DND-41 (cell line): Measurements from ENCODE around the gene PROSER3.

Experiments
- ATAC-seq: fragments of 200-7000 bp; cut with Tn5 transposase; 3 replicates; pipeline ENCODE4 v1.9.1; 2021; ENCODE audit warnings: low read depth; ENCODE audit not compliant: insufficient read depth
- DNase-seq: peaks from one replicate; pipeline ENCODE4 v3.0.0-alpha.2; 2020
- H2AFZ ChIP-seq: 2 replicates; pipeline ENCODE4 v1.6.0; 2012; ENCODE audit warnings: low read depth, low read length
- H3K27ac ChIP-seq: 2 replicates; pipeline ENCODE4 v1.5.1; 2012; ENCODE audit warnings: low read length, inconsistent platforms
- H3K27me3 ChIP-seq: fragments of 200-600 bp; sonication (generic); 2 replicates; pipeline ENCODE4 v1.6.0; 2012; ENCODE audit warnings: low read length, mild to moderate bottlenecking, inconsistent platforms; ENCODE audit not compliant: insufficient read depth, poor library complexity
- H3K36me3 ChIP-seq: 2 replicates; pipeline ENCODE4 v1.5.1; 2012; ENCODE audit warnings: low read length, inconsistent platforms; ENCODE audit not compliant: insufficient read depth
- H3K4me1 ChIP-seq: 2 replicates; pipeline ENCODE4 v1.5.1; 2012; ENCODE audit warnings: mild to moderate bottlenecking, low read length; ENCODE audit not compliant: insufficient read depth
- H3K4me2 ChIP-seq: 2 replicates; pipeline ENCODE4 v1.6.0; 2012; ENCODE audit warnings: mild to moderate bottlenecking, moderate library complexity, low read length, inconsistent platforms; ENCODE audit not compliant: insufficient read depth
- H3K4me3 ChIP-seq, 2 experiments: fragments of 200-600 bp in 1 of 2; shearing (Covaris generic) in 1 of 2; 2 replicates each; pipeline ENCODE4 v1.5.1; 2012 to 2016; ENCODE audit warnings: inconsistent platforms in 2 of 2, low read length in 2 of 2, mild to moderate bottlenecking in 2 of 2, low read depth in 1 of 2, moderate library complexity in 1 of 2
- H3K79me2 ChIP-seq: 2 replicates; pipeline ENCODE4 v1.6.0; 2012; ENCODE audit warnings: low read length, inconsistent platforms; ENCODE audit not compliant: insufficient read depth
- H3K9ac ChIP-seq: 2 replicates; pipeline ENCODE4 v1.6.0; 2012; ENCODE audit warnings: low read depth, mild to moderate bottlenecking, inconsistent platforms, low read length, moderate library complexity
- H3K9me3 ChIP-seq: 2 replicates; pipeline ENCODE4 v1.5.1; 2012; ENCODE audit warnings: low read length, moderate library complexity, mild to moderate bottlenecking, inconsistent platforms; ENCODE audit not compliant: insufficient read depth, severe bottlenecking
- H4K20me1 ChIP-seq: 2 replicates; pipeline ENCODE4 v1.6.0; 2012; ENCODE audit warnings: low read length; ENCODE audit not compliant: insufficient read depth
- CTCF ChIP-seq: IDR thresholded peaks from 2 replicates; pipeline ENCODE4 v1.5.1; 2012; ENCODE audit warnings: borderline replicate concordance, low read length, moderate library complexity, mild to moderate bottlenecking; ENCODE audit not compliant: poor library complexity, severe bottlenecking; ENCODE audit errors: extremely low read depth
- EZH2 ChIP-seq: IDR thresholded peaks from 3 replicates; pipeline ENCODE4 v1.6.1; 2012; ENCODE audit warnings: borderline replicate concordance, low read depth, mild to moderate bottlenecking, moderate library complexity, low read length, inconsistent platforms; ENCODE audit not compliant: severe bottlenecking

Gene PROSER3

GRCh38 chr19:35757749-35758608 is at the start of gene PROSER3:
Gene PROSER3 (plus strand): TSS chr19:35758176. CDS start chr19:35758216, 40 bp downstream.
- peaks cover 26% of the 10 kb centered on the region for H3K4me1 ChIP-seq
- H4K20me1 ChIP-seq = peaks cover 22% of the 10 kb centered on the region
- H3K9me3 ChIP-seq = no peaks in the 10 kb centered on the region
- H3K27me3 ChIP-seq = no peaks in the 10 kb centered on the region
- ATAC-seq = peak; percentile 97
- H3K4me3 ChIP-seq = peak within 1 kb of the TSS; percentile 91 to 95
- peak within 1 kb of the TSS; percentile 78 for H3K4me2 ChIP-seq
- H2AFZ ChIP-seq = peak within 1 kb of the TSS; percentile 98
- H3K79me2 ChIP-seq = peaks cover 30% of the 10 kb centered on the region
- TF ChIP-seq EZH2 (no peak), CTCF (peak; percentile 3)
- H3K27ac ChIP-seq = peak within 1 kb of the TSS; percentile 99
- DNase-seq = peak; percentile 100
- peaks cover 47% of the 10 kb centered on the region for H3K36me3 ChIP-seq
- H3K9ac ChIP-seq = peak within 1 kb of the TSS; percentile 97

- H3K27ac ChIP-seq = no peak overlapping the region
- no peak overlapping the region for H2AFZ ChIP-seq
- TF ChIP-seq CTCF (no peak), EZH2 (no peak)
- no peaks in the 10 kb centered on the region; the same call in 1 of the 2 replicates for H4K20me1 ChIP-seq
- ATAC-seq (no peak), DNase-seq (no peak)
- no peak overlapping the region for H3K4me3 ChIP-seq
- no peaks in the 10 kb centered on the region for H3K79me2 ChIP-seq
- H3K9ac ChIP-seq = no peak overlapping the region
- H3K36me3 ChIP-seq = no peaks in the 10 kb centered on the region
- peaks cover 6% of the 10 kb centered on the region for H3K27me3 ChIP-seq
- H3K4me1 ChIP-seq = peaks cover under 1% of the 10 kb centered on the region; the same call in 1 of the 2 replicates
- H3K4me2 ChIP-seq = no peak overlapping the region
- no peaks in the 10 kb centered on the region for H3K9me3 ChIP-seq
These were observed 49.6 kb upstream of the PROSER3 start for GRCh38 chr19:35708391-35708790.

- H4K20me1 ChIP-seq = no peaks in the 10 kb centered on the region; the same call in 1 of the 2 replicates
- no peak overlapping the region for H3K4me3 ChIP-seq
- H3K9ac ChIP-seq = no peak overlapping the region
- no peaks in the 10 kb centered on the region for H3K36me3 ChIP-seq
- no peak overlapping the region for H3K4me2 ChIP-seq
- H2AFZ ChIP-seq = no peak overlapping the region
- peaks cover 5% of the 10 kb centered on the region for H3K4me1 ChIP-seq
- H3K9me3 ChIP-seq = no peaks in the 10 kb centered on the region
- ATAC-seq = no peak
- TF ChIP-seq CTCF = no peak
- no peak for TF ChIP-seq EZH2
- H3K27ac ChIP-seq = no peak overlapping the region
- H3K79me2 ChIP-seq = peaks cover under 1% of the 10 kb centered on the region; the same call in 1 of the 2 replicates
- H3K27me3 ChIP-seq = peaks cover 6% of the 10 kb centered on the region
- no peak for DNase-seq
These were observed 46.9 kb upstream of the PROSER3 start for GRCh38 chr19:35710784-35711723.
